HEK293T (cell line): ENCODE measurements around the gene PRKAG2.

Experiments
- BHLHE40 ChIP-seq: fragments of 450-650 bp; IDR thresholded peaks from 2 replicates; pipeline ENCODE4 v1.6.1; 2016; ENCODE audit warnings: mild to moderate bottlenecking, moderate library complexity, borderline replicate concordance
- CTBP1 ChIP-seq: fragments of 450-650 bp; IDR thresholded peaks from 2 replicates; pipeline ENCODE4 v1.6.1; 2016; ENCODE audit warnings: borderline replicate concordance
- FOXA1 ChIP-seq: fragments of 450-650 bp; IDR thresholded peaks from 2 replicates; pipeline ENCODE4 v1.6.1; 2016; ENCODE audit warnings: mild to moderate bottlenecking
- FOXM1 ChIP-seq: fragments of 450-650 bp; IDR thresholded peaks from 2 replicates; pipeline ENCODE4 v1.6.1; 2017; ENCODE audit warnings: mild to moderate bottlenecking, borderline replicate concordance
- HDGF ChIP-seq: fragments of 450-650 bp; IDR thresholded peaks from 2 replicates; pipeline ENCODE4 v1.6.1; 2017; ENCODE audit warnings: antibody characterized with exemption, borderline replicate concordance
- L3MBTL2 ChIP-seq: fragments of 450-650 bp; conservative IDR thresholded peaks from 2 replicates; pipeline ENCODE4 v1.6.1; 2016; ENCODE audit warnings: mild to moderate bottlenecking
- PKNOX1 ChIP-seq: fragments of 450-650 bp; IDR thresholded peaks from 2 replicates; pipeline ENCODE4 v1.6.1; 2016
- SP1 ChIP-seq: fragments of 450-650 bp; IDR thresholded peaks from 2 replicates; pipeline ENCODE4 v1.6.1; 2017
- SUZ12 ChIP-seq: fragments of 450-650 bp; IDR thresholded peaks from 2 replicates; pipeline ENCODE4 v1.6.1; 2016; ENCODE audit warnings: mild to moderate bottlenecking
- TARDBP ChIP-seq: fragments of 450-650 bp; IDR thresholded peaks from 2 replicates; pipeline ENCODE4 v1.6.1; 2016

GRCh38 chr7:151544183-151544582 is 332.7 kb downstream of the PRKAG2 start:
- no peak for TF ChIP-seq L3MBTL2
- no peak for TF ChIP-seq BHLHE40
- no peak for TF ChIP-seq SUZ12
- no peak for TF ChIP-seq TARDBP
- no peak for TF ChIP-seq HDGF
- no peak for TF ChIP-seq SP1
- no peak for TF ChIP-seq CTBP1
- no peak for TF ChIP-seq FOXM1
- TF ChIP-seq PKNOX1: no peak
- no peak for TF ChIP-seq FOXA1
